Cardiac septum (tissue), 1 donor: ENCODE results near the gene NWD2. TPM values are rescaled to one million over a fixed set of nuclear protein-coding genes. Genes with fewer than 3 reads are reported as not detected.

ENCODE experiments used
- DNase-seq: peaks from one replicate; pipeline ENCODE4 v3.0.0-alpha.2; 2020; ENCODE audit warnings: low spot score
- intact Hi-C: fragments of 100-400 bp; cut with DNase I; formaldehyde crosslinking; loops from one replicate; pipeline ENCODE4 v1.14.0; 2022
- total RNA-seq: library from RNA; stranded (reverse); fragmentation: NEBNext Ultra II Directional; extraction: Animal tissue kit (Norgen Biotek cat#: 25700); gene quantifications from one replicate; pipeline ENCODE4 v1.2.1, GENCODE V29; 2021
- donor health status: DM: no; HTN: no; CAD: no.

Gene NWD2
- total RNA-seq, 1 donor from 2014 or later = not detected

DNA sequence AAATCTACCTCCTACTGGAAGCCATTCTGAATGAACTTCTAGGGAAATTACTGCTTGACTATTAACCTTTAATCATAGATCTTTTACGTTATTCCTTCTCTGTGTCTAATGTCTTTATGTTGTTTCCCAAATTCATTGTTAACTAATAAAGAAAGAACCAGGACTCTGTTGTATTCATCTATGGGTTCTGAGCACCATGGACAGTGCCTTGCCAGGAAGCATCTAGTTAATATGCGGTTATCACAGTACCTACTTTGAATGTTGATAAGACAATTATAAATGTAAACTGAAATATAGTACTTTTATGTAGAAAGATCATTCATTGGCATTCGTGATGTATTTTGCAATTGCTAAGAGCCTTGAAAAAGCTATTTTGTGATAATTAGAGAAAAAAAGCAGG lies 23.8 kb downstream of the NWD2 start:
- intact Hi-C loops = no loop called here

DNA sequence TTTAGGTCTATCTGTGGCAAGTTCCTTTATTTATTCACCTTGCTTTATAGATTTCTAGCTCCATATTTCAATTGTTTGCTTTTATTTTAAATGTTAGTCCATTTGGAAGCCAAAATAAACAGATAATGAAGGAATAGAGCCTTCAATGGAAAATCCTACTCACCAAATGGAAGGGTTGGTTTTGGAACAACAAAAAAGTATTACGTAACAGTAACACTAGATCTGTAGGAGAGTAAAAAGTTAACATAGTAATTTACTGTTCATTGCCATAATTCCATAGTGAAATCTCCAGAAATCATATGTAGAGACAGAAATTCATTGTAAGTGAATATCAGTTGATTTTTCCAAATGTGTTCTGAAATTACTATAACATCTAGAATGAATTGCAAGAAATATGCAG lies 34.6 kb downstream of the NWD2 start:
- intact Hi-C loops = no loop called here

More for the DNA sequence above, 23.8 kb downstream of the NWD2 start:
- no peak for DNase-seq

DNA sequence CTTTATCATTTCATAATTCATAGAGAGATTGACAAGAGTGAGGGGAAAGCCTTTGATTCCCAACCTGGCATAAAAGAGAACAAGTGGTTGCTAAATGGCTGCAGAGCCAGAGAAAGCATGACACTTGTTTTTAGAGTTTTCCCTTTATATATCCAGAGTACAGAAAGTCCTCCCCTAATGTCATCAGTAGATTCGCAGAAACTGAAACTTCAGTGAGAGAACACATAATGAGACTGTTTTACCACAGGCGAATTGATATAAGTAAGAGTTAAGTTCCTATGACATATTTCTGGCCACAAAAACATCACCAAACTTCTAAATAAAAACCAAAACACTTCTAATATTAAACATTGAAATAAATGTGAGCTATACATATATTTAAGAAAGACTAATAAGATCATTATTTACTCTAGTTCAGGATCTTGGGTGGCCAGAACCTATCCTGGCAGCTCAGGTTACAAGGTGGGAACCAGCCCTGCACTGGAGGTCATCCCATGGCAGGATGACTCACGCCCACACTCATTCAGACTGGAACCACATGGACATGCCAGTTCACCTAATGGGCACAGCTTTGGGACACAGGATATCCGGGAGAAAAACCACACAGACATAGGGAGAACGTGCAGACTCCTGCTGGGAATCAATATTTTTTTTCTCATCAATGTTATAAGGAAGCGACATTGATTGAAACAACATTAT lies 35.5 kb downstream of the NWD2 start:
- intact Hi-C loops = no loop called here
- no peak for DNase-seq

More for the DNA sequence above, 34.6 kb downstream of the NWD2 start:
- no peak for DNase-seq

DNA sequence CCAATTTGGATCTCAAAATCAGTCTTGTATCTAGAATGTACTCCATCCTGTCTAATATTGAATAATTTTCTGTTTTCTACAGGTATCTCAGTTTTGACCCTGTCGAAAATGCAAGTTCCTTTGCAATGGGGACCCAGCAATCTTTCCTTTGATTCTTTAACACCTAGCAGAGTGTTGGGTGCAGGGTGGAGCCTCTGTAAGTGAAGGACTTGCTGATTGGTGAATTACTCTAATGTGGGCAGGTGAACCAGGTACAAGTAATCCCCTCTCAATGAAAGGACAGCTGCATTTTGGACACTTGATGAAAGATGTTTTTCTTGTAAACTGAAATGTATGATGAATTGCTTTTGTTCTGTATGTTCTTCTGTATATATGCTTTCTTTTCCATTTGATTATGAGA lies 54.9 kb downstream of the NWD2 start:
- DNase-seq = no peak
- intact Hi-C loops = no loop called here

DNA sequence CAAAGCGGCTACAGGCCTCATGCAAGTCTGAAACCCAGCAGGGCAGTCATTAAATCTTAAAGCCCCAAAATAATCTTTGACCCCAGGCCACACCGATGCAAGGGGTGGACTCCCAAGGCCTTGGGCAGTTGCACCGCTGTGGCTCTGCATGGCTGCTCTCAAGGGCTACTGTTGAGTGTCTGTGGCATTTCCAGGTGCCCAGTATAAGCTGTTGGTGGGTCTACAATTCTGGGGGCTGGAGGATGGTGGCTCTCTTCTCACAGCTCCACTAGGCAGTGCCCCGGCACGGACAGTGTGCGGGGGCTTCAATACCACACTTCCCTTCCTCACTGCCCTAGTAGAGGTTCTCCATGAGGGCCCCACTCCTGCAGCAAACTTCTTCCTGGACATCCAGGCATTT lies 60.1 kb downstream of the NWD2 start:
- DNase-seq = no peak
- intact Hi-C loops = no loop called here

DNA sequence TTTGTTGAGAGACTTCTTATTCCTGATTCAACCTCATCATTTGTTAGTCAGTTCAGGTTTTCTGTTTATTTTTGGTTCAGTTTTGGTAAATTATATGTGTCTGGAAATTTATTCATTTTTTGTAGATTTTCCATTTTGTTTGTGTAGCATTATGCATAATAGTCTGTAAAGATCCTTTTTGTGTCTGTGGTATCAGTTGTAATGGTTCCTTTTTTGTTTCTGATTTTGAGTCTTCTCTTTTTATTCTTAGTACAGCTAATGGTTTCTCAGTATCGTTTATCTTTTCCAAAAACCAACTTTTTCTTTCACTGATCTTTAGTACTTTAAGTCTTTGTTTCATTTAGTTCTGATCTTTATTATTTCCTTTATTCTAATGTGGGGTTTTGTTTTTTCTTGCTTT lies 61.4 kb downstream of the NWD2 start:
- intact Hi-C loops = no loop called here
- no peak for DNase-seq

DNA sequence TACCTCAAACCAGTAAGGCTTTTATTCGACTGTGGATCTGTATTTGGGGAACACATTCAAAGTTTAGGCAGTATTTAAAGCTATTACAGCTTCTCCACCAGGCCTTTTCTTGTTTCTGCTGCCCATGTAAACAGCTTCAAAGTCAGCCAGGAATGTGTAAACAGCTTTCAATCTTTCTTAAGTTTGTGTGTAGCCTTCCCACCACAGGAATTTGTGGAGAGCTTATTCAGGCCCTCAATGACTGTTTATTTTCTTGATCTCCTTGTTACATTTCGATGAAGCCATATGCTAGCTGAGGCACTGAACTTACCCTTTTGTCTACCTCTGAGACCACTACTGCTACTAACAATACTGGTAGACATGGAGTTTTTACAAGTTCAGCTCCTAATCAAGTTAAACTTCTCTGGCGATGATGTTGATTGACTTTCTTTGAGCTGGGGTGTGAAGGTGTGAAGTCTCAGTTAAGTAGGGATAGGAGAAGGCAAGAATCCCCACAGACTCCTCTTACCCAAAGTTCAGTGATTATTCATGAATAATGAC lies 72.6 kb downstream of the NWD2 start:
- intact Hi-C loops = no loop called here

DNA sequence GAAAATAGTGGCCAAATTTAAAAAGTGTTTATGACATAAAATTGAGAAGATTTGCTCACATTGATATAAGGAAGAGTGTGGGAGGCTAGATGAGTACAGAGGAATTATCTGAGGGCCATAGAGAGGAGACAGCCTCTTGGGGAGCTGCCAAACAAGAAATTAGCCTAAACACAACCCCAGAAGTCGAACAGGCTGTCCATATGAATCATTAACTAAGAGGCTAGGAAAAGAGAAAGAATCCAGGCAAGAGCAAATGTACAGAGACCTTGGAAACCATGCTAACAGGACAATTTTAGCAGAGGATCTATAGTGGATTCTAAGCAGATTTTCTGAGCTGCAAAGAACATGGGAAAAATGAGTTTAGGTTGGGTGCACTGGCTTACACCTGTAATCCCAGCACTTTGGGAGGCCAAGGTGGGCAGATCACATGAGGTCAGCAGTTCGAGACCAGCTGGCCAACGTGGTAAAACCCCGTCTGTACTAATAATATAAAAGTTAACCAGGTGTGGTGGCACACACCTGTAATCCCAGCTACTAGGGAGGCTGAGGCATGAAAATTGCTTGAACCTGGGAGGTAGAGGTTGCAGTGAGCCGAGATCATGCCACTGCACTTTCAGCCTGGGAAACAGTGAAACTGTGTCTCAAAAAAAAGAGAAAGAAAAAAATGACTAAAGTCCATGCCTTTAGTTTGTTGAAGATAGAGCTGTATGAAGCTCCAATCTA lies 76.1 kb downstream of the NWD2 start:
- intact Hi-C loops = no loop called here
- no peak for DNase-seq

More for the DNA sequence above, 72.6 kb downstream of the NWD2 start:
- DNase-seq = no peak

DNA sequence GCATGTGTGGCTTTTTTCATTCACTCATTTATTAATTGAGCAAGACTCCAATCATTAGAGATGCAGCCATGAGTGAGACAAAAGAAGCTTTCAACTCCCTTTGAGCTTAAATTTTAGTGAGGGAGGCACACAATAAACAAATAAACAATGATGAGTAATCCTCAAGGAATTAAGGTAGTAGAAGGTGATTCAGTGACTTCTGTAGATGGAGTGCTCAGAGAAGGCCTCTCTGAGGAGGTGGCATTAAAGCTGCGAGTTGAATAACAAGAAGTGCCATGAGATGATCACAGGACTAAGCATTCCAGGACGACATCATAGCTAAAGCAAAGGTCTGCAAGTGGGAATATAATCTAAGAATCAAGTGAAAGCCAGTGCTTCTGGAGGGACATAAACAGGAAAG lies 77.6 kb downstream of the NWD2 start:
- intact Hi-C loops = no loop called here
- no peak for DNase-seq

DNA sequence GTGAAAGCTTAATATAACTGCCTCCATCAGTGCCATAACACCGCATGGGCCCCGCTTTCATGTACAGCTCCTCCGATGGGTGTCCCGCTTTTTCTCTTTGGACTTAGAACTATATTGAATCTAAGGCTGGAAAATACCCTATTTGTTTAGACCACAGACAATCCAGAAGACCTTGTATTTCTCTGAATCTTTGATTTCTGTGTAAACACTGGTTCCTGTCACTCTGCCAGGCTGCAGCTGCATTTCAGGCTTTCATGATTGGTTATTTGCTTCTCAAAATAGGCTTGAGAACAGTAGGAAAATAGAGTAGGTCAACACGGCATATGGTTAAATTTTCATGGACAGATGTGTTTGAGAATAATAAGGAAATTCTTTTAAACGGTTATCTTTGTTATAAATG lies 80.0 kb downstream of the NWD2 start:
- no peak for DNase-seq
- intact Hi-C loops = no loop called here

DNA sequence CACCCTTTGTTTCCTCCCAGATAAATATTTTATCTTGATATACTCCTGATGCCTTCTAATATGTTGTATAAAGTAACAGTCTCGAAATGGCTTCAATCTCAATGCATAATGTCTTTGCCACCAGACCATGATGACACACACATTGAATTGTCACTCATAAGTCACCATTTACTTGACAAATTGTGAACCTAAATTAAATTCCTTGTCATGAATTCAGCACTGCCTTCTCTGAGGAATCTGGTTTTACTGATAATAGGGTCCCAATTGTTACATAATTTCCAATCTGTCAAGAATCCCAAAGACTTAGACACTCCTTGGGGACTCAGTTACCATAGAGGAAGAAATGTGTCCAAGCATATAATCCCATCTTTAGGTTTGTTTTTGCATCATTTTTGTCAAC lies 82.3 kb downstream of the NWD2 start:
- no peak for DNase-seq
- intact Hi-C loops = no loop called here

DNA sequence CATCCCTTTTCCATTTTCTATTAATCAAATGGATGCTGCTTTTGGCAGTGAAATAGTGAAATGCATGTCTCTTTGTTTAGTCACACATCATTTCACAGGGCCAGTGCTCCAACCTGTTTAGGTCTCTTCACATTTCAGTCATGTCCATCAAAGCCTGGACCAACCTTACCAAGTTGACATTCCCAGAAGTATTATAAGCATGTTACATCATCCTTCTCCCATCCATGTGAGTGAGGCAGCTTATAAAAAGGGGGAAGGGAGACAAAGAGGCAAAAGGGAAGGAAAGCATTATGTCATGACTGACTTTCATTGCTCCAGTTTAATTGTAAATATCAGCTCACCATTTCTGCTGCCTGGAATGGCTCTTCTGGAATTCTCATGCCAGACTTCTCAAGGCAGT lies 94.4 kb downstream of the NWD2 start:
- no peak for DNase-seq
- intact Hi-C loops = no loop called here

DNA sequence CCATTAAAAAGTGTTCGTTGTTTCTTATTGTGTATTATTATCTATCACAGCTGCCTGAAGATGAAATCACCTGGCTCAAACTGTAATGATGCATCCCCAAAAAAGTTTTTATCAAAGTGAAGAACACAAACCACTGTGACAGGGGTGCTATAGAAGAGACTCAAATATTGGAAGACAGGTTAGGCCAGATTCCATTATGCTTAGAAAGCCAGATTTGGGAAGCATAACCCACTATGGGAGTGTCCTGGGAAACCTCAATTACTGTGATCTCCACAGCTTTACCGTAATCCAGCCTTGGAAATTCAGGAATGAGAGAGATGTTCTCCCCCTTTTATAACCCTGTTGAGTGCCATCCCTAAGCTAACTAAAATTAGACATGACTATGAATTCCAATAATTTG lies 114.2 kb downstream of the NWD2 start:
- no peak for DNase-seq
- intact Hi-C loops = no loop called here

DNA sequence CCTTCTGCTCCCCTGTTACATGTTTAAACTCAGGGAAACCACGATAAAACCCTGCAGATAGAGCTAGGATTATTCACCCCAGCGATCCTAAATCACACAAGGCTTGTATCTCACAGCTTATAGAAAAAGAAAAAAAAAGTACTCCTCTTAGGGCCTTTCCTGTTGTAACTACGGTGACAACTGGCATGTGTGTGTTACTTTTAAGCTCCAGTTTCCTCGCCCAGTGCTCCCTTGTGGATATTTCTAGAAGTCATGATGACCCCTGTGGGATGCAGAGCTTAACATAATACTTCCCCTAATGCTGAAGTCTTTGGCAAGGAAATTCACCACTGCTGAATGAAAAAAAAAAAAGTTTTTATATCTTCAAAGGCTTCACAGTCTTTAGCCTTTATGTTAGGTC lies 114.7 kb downstream of the NWD2 start:
- intact Hi-C loops = no loop called here
- no peak for DNase-seq

DNA sequence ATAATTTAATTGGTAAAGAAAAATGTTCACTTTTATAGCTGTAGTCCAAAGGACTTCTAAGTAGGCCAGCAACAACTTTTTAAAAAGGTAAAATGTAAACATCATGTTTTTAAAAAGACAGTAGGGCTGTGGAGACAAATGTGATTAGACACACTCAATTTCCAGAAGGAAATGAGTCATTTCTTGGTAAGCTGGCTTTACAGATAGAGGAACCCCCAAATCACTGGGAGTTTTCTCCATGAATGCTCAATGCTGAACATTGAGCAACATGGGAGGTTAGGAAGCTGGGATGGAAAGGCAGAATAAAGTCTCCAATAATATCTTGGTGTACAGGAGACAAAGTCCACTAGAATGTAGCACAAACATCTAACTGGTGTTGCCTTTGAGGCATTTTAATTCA lies 121.3 kb downstream of the NWD2 start:
- DNase-seq = no peak
- intact Hi-C loops = no loop called here

DNA sequence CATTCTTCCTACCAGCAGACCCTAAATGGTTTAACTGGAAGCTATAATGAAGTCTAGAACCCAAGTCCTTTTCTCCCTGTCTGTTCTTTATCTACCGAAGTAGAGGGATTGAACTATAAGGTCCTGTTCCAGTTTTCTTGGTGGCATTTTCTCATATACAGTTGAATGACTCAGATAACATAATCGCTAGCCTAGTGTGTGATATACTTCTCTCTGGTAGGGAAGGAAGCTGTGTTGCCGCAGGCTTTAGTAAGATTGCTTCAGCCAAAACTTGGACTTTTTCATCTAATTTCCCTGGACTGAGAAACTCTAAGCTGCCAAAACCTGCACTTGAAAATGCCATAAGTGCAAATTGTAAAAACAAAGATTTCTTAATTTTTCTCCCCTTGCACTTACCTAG lies 123.4 kb downstream of the NWD2 start:
- DNase-seq = no peak
- intact Hi-C loops = no loop called here

DNA sequence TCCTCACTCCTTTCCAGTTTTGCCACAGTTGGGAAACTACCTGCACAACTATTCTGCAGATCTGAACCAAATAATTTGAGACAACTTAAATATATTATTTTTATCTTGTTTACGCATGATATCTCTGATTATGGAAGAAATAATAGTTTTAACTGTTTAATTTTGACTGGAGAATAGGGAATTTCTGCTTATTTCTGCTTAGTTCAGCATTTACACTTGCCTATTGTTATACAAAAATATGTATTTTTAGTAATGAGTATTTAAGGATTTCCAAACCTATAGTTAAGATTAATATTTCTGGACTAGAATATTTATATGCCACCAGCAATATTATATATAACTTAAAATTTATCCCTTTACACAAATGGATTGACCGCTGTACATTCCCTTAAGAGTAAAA lies 125.5 kb downstream of the NWD2 start:
- DNase-seq = no peak
- intact Hi-C loops = no loop called here

DNA sequence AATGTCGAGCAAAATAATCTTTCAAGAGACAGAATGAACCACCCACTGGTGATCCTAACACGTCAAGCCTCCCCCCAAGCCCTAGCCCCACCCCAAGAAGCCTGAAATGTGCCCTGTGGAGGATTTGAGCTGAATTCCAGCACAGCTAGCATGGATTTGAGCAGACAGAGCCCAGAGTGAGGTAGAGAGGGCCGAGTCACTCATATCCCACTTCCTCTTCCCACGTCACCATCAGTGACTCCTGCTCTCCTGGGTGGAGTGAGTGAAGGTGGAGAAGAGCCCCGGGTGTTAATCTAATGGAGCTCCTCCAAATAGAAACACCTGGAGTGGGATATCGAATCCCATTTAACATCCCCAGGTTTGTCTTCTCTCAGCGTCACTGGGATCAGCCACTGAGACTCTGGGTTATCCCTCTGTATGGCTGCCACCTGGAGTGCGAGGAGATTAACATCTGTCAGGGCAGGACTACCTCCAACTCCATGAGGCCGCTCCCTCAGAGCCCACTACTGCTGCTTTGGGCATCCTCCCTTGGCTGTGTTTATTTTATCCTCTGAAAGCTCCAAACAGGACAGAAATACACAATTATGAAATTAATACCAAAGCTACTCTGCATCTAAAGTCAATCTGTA lies 136.6 kb downstream of the NWD2 start:
- DNase-seq = no peak
- intact Hi-C loops = no loop called here

DNA sequence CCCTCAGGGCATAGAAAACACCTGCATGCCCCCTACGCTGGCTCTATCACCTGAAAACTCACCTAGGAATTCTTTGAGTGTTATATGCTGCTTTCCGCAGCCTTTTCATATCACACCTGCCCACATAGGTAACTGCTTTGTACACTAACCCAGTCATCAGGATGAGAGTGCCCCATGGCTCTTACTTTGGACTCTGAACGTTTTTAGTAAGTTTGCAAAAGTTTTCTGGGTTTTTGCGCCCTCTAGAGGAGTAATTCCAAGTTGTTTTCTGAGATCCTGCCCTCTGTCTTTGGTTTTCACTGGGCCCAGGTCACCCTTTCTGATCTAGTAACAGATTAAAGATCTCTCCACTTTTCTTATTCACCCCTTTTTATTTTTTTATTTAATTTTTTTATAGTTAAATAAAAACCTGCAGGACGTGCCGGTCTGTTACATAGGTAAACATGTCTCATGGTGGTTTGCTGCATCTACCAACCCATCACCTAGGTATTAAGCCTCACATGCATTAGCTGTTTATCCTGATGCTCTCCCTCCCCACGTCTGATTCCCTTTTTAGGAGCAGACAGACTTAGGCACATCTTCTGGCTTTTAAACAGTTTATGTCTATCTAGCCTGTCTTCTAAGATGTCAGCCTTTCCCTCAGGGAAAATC lies 139.2 kb downstream of the NWD2 start:
- DNase-seq = no peak
- intact Hi-C loops = no loop called here

DNA sequence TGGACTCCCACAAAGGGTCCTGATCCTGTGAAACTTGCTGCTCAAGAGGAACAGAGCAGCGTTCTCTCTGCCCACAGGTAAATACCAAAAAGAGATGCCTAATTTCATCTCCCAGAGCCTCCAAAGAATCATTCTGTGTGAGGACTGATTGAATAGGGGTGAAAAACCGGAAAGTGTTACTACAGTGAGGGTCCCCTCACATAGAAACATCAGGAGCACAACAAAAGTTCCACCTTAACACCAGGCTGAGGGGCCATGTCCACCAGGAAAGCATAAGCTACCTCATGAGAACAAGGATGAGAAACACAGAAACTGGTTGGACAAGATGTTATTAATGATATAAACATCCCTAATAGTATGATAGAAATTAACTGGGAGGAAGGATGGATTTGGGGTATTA lies 140.9 kb downstream of the NWD2 start:
- DNase-seq = no peak
- intact Hi-C loops = no loop called here
